GM19397 (cell line): ENCODE results near the gene NAALAD2.
"Not testable (repeated sequence)": the region's sequence is repeated elsewhere in the genome, so short reads cannot be mapped to it uniquely, and the experiment has no call there.

Experiments used
- ATAC-seq: cut with Tn5 transposase; IDR thresholded peaks from one replicate; pipeline ENCODE4 v1.9.1; 2021; ENCODE audit warnings: mild to moderate bottlenecking, moderate library complexity; ENCODE audit not compliant: unreplicated experiment

Gene NAALAD2

GRCh38 chr11:90189011-90189410 lies 54.5 kb downstream of the NAALAD2 start:
- ATAC-seq, result no peak

- no peak for ATAC-seq
Measured at GRCh38 chr11:90192869-90193582, 58.6 kb downstream of the NAALAD2 start.

- ATAC-seq, result no peak
Measured at GRCh38 chr11:90197377-90197776, 62.9 kb downstream of the NAALAD2 start.

GRCh38 chr11:90202342-90202741 lies 67.9 kb downstream of the NAALAD2 start:
- ATAC-seq, result no peak

- ATAC-seq, result no peak
Measured at GRCh38 chr11:90204407-90204806, 69.9 kb downstream of the NAALAD2 start.

- ATAC-seq, result peak; percentile 69
Measured at GRCh38 chr11:90204832-90205646, 70.6 kb downstream of the NAALAD2 start.

- ATAC-seq, result not testable (repeated sequence)
Measured at GRCh38 chr11:90207992-90208391, 73.5 kb downstream of the NAALAD2 start.

GRCh38 chr11:90208857-90209256 lies 74.4 kb downstream of the NAALAD2 start:
- no peak for ATAC-seq

GRCh38 chr11:90213322-90213721 lies 78.9 kb downstream of the NAALAD2 start:
- no peak for ATAC-seq

- no peak for ATAC-seq
Measured at GRCh38 chr11:90216611-90217010, 82.1 kb downstream of the NAALAD2 start.

- ATAC-seq, result no peak
Measured at GRCh38 chr11:90218606-90219005, 84.1 kb downstream of the NAALAD2 start.

- no peak for ATAC-seq
Measured at GRCh38 chr11:90219438-90219837, 85.0 kb downstream of the NAALAD2 start.

GRCh38 chr11:90220391-90220790 lies 85.9 kb downstream of the NAALAD2 start:
- no peak for ATAC-seq

- no peak for ATAC-seq
Measured at GRCh38 chr11:90221803-90222458, 87.5 kb downstream of the NAALAD2 start.

- peak; percentile 94 for ATAC-seq
Measured at GRCh38 chr11:90222459-90223247, 88.2 kb downstream of the NAALAD2 start, which contains the start of gene CHORDC1. Gene CHORDC1 (minus strand): TSS chr11:90223049. CDS start chr11:90222954, 95 bp downstream.

GRCh38 chr11:90223248-90223585 lies 88.8 kb downstream of the NAALAD2 start:
- ATAC-seq, result peak; percentile 49

GRCh38 chr11:90228056-90228455 lies 93.6 kb downstream of the NAALAD2 start:
- no peak for ATAC-seq

- no peak for ATAC-seq
Measured at GRCh38 chr11:90229791-90230190, 95.3 kb downstream of the NAALAD2 start.

- no peak for ATAC-seq
Measured at GRCh38 chr11:90234977-90235376, 100.5 kb downstream of the NAALAD2 start.

GRCh38 chr11:90235526-90235925 lies 101.1 kb downstream of the NAALAD2 start:
- no peak for ATAC-seq

- no peak for ATAC-seq
Measured at GRCh38 chr11:90237004-90237403, 102.5 kb downstream of the NAALAD2 start.
